ENCODE results near the gene PLAAT3.

Gene PLAAT3

GRCh38 chr11:63574856-63575602 is 39.2 kb downstream of the PLAAT3 start:
- TF ChIP-seq CTCF (IDR thresholded peaks at IDR 0.05): no peak
- Histone ChIP-seq H3K27me3 (no peaks in the 10 kb centered on the region), H3K4me1 (ENCODE audit: control insufficient read depth in 1 of 2, insufficient read depth in 1 of 2, low read depth in 1 of 2, low read length in 1 of 2) (peaks cover 9 to 10% of the 10 kb centered on the region in 2 experiments), H3K4me3 (ENCODE audit: low read depth in 1 of 2, low read length in 1 of 2) (peak overlapping the region; percentile 18 to 47), H3K36me3 (no peaks in the 10 kb centered on the region), H3K27ac (peak overlapping the region; percentile 39), H3K9me3 (no peaks in the 10 kb centered on the region)

GRCh38 chr11:63573881-63574855 is 40.1 kb downstream of the PLAAT3 start:
- peak overlapping the region; percentile 39 for H3K27ac ChIP-seq
- TF ChIP-seq CTCF (IDR thresholded peaks at IDR 0.05): no peak
- H3K27me3 ChIP-seq: no peaks in the 10 kb centered on the region
- H3K4me3 ChIP-seq (ENCODE audit: low read depth in 1 of 2, low read length in 1 of 2): peak overlapping the region; percentile 18 to 47
- no peaks in the 10 kb centered on the region for H3K36me3 ChIP-seq
- peaks cover 9 to 10% of the 10 kb centered on the region in 2 experiments for H3K4me1 ChIP-seq (ENCODE audit: control insufficient read depth in 1 of 2, insufficient read depth in 1 of 2, low read depth in 1 of 2, low read length in 1 of 2)
- no peaks in the 10 kb centered on the region for H3K9me3 ChIP-seq

- H3K4me3 ChIP-seq (ENCODE audit: low read depth in 1 of 2, low read length in 1 of 2): no peak overlapping the region
- peaks cover 9 to 10% of the 10 kb centered on the region in 2 experiments for H3K4me1 ChIP-seq (ENCODE audit: control insufficient read depth in 1 of 2, insufficient read depth in 1 of 2, low read depth in 1 of 2, low read length in 1 of 2)
- no peaks in the 10 kb centered on the region for H3K9me3 ChIP-seq
- no peaks in the 10 kb centered on the region for H3K36me3 ChIP-seq
- no peak for TF ChIP-seq CTCF (IDR thresholded peaks at IDR 0.05)
- no peak overlapping the region for H3K27ac ChIP-seq
- no peaks in the 10 kb centered on the region for H3K27me3 ChIP-seq
Measured at GRCh38 chr11:63572026-63572688, 42.1 kb downstream of the PLAAT3 start.

GRCh38 chr11:63569570-63569969 is 44.7 kb downstream of the PLAAT3 start:
- Histone ChIP-seq H3K36me3 (no peaks in the 10 kb centered on the region), H3K9me3 (no peaks in the 10 kb centered on the region)
- no peak for TF ChIP-seq CTCF (IDR thresholded peaks at IDR 0.05)

GRCh38 chr11:63567044-63567840 is 47.0 kb downstream of the PLAAT3 start:
- no peaks in the 10 kb centered on the region for H3K36me3 ChIP-seq
- H3K9me3 ChIP-seq: no peaks in the 10 kb centered on the region
- H3K4me1 ChIP-seq (ENCODE audit: control insufficient read depth in 1 of 2, insufficient read depth in 1 of 2, low read depth in 1 of 2, low read length in 1 of 2): no peaks in the 10 kb centered on the region
- no peaks in the 10 kb centered on the region for H3K27me3 ChIP-seq
- no peak overlapping the region for H3K4me3 ChIP-seq (ENCODE audit: low read depth in 1 of 2, low read length in 1 of 2)
- H3K27ac ChIP-seq: no peak overlapping the region
- TF ChIP-seq CTCF (IDR thresholded peaks at IDR 0.05): no peak

More at GRCh38 chr11:63569570-63569969, 44.7 kb downstream of the PLAAT3 start:
- Histone ChIP-seq H3K4me1 (ENCODE audit: control insufficient read depth in 1 of 2, insufficient read depth in 1 of 2, low read depth in 1 of 2, low read length in 1 of 2) (peaks cover 6 to 8% of the 10 kb centered on the region in 2 experiments), H3K27me3 (no peaks in the 10 kb centered on the region), H3K4me3 (ENCODE audit: low read depth in 1 of 2, low read length in 1 of 2) (no peak overlapping the region), H3K27ac (no peak overlapping the region)

Data from neutrophil (primary cell).